HG03354 (cell line): ENCODE data around the gene CISD3.

ENCODE experiments used
- ATAC-seq: cut with Tn5 transposase; IDR thresholded peaks from one replicate; pipeline ENCODE4 v1.9.1; 2021; ENCODE audit warnings: mild to moderate bottlenecking; ENCODE audit not compliant: unreplicated experiment, poor library complexity, severe bottlenecking

Gene CISD3

DNA sequence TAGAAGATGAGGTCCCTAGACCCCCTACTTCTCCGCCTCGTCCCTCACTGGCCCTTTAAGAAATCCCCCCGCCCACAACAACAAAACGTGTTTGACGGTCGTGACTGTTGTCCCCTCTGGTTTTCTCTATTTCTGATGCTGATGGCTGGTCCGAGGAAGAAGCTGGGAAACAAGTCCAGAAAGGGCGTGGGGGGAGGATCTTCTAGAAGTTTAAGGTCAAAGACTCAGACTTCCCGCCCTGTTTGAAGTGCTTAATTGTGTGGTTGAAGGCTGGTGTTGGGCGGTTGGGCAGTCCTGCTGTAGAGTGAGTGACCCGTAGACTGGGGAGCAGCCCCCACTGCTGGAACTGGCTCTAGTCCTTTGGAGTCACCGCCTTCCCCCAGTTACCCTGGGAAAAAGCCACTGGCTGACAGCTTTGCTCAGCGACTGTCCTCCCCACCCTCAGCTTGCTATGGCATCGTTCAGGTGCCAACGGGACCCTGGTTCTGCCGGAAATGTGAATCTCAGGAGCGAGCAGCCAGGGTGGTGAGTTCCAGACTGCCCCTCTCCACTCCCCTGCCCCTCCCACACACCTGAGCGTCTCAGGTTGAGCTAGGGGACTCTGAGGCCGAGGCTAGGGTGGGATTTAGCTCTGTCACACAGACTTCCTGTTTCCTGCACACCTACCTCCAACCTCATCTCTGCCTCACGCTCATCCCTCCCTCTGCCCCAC is 23.5 kb upstream of the CISD3 start:
- ATAC-seq: no peak

DNA sequence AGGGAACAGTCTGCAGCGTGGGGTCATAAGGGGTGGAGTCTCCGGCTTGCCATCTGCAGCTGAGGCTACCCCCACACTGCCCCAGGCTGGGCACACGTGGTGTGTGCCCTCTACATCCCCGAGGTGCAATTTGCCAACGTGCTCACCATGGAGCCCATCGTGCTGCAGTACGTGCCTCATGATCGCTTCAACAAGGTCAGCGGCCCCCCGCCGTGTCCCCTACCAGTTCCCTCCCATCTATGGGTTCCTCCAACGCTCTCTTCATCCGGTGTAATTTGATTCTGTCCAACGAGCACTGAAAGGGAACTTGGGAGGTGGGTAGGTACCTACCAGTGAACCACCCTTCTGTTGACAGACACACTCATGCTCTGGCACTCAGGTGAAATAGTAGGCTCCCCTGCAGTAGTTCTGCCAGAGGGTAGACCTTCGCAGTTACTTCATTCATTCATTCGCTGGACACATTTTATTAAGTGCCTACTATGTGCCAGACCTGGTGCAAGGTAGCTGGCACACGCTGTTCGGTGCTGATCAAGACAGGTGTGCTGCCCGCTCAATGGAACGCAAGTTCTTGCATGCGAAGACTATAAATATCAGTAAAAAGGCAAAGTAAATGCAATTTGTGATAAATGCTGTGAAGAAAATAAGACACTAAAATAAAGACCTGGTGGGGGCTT is 22.3 kb upstream of the CISD3 start:
- ATAC-seq: no peak

DNA sequence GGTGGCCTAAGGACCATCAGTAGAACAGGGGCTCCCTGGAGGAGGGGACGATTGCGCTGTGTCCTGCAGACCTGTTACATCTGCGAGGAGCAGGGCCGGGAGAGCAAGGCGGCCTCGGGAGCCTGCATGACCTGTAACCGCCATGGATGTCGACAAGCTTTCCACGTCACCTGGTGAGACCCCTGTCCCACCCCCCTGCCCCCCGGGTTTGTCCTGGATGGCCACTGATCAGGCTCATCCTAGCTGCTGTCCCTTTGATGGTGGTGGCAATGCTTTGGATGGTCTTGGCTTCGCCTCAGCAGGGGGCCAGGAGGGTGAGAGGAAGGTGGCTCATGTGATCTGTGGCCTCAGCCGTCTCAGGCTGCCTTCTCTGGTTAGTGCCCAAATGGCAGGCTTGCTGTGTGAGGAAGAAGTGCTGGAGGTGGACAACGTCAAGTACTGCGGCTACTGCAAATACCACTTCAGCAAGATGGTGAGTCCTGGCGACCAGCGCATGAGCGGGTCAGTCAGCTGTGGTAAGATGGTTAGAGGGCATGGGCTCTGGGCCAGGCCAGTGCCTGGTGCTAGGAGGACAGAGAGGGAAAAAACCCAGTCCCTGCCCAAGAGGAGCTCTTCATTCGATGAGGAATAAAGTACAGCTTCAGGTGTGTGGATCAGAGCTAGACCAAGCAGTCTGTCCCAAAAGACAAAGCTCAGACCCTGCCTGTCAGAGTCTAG is 20.9 kb upstream of the CISD3 start:
- no peak for ATAC-seq

DNA sequence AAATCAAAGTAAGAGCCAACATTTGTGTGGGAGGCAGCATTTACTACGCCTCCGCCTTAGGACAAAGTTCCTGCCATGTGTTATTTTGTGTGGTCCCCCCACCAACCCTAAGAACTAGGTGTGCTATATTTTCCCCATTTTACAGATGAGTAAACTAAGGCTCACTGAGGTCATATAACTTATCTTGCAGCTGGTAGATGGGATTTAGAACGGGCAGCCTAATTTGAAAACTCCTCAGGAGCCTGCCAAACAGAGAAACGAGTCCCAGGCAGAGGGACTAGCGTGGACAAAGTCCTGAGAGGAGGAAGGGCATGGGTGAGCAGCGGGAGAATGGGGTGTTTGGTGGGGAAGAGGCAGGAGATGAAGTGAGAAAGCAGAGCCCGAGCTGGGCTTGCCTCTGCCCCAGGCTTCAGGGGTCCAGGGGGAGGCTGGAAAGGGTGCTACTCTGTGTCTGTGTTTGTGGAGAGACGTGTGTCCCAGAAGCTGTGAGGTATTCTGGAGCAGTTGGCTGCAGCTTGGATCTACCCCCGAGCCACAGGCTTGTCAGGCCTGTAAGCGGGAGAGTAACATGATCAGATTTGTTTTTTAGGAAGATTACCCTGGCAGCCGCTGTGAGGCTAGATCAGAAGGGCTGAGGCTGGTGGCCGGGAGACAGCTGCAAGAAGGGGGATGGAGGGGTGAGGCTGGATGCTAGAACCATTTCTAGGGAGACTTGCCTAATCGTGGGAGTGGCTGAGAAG is 20.1 kb upstream of the CISD3 start:
- no peak for ATAC-seq

DNA sequence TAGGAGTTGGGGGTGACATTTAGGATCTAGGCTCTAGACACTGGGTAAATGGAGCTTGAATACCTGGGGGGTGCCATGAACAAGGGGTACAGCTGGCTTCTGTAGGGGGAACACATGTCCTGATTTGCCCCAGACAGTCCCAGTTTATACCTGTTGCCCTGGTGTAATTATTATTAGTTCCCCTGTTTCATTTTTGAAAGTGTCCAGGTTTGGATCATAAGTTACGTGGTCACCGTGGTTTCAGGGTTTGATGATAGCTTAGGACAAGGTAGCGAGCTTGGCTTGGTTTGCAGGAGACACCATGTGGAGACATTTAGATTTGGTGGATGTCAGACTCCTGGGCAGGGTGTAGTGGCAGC is 19.6 kb upstream of the CISD3 start:
- ATAC-seq: no peak

DNA sequence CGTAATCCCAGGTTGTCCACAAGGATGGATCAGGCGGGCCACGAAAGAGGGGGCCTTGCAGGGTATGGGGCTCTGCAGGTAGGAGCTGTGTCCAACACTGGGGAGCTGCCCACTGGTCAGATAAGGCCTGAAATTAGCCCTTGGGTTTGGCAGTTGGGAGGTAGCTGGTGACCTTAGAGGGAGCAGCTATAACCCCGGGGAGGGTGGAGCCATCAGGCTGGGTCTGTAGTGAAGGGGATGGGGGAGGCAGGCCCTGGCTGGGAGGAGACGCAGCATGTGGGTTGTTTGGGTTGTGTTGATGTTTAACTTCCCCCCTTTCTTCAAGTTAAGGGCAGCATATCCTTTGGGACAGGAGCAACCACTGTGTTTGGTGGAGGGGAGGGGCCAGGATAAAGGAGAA is 19.2 kb upstream of the CISD3 start:
- no peak for ATAC-seq

DNA sequence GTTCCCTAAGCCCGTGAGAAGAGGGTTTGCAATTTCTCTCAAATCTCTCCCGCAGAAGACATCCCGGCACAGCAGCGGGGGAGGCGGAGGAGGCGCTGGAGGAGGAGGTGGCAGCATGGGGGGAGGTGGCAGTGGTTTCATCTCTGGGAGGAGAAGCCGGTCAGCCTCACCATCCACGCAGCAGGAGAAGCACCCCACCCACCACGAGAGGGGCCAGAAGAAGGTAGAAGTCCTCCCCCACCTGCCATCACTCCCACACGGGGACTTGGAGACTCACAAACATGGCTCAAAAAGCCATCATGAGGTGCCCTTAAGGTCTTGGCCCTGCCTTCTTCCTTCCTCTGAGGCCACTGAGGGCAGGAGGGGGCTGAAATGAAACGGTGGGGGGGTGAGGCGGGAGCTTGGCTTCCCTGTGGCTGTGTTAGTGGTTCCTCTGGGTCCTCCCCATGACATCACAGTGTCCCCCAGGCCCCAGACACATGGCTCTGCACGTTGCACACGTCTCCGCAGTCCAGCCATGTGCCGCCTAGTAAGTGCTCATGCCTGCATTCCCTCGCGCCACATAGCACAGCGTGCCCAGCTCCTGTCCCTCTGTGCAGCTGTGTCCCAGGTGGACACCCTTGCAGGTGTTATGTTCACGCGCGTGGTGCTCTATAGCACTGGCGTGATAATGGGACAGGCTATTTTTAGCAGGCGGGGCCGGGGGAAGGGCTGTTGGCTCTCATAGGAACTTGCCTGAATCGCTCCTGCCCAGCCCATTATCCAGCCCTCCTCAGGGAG is 18.2 kb upstream of the CISD3 start:
- ATAC-seq: no peak

DNA sequence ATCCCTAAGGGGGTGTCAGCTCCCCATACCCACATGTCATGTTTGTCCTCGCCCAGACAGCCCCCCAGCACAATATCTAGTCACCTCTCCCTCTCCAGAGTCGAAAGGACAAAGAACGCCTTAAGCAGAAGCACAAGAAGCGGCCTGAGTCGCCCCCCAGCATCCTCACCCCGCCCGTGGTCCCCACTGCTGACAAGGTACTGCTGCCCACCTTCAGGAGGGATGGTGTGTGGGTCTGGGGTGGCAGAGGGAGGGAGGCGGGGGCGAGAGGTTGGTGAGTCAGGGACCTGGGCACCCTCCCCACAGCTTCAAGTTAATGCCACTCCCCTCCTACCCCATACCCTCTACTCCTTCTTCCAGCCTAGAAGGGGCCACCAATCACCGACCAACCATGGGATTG is 17.5 kb upstream of the CISD3 start:
- no peak for ATAC-seq

DNA sequence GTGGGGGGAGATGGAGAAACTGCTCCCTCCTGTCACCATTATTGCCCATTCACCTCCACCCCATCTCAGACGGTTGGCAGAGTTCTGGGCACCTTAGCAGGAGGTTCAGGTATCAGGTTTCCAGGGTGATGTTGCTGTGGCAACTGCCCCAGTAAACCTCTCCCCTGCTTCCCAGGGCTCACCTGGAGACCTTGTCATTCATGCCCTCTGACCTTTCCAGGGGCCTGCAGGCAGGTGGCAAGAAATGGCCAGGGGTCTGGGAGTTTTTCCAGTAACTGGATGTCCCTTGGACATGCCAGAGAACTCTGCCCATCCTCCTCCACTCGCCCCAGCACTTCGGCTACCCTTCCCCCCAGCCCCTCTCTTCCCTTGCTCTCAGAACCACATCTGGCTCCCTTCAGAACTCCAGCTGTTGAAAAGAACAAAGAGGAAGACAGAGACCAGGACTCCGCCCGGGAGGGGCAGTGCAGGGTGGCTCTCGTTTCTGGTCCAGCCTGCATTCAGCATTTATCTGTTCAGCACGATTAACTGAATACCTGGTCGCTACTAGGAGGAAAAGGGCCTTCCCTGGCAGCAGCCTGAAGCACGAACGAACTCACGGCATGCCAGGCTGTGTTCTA is 16.6 kb upstream of the CISD3 start:
- no peak for ATAC-seq

DNA sequence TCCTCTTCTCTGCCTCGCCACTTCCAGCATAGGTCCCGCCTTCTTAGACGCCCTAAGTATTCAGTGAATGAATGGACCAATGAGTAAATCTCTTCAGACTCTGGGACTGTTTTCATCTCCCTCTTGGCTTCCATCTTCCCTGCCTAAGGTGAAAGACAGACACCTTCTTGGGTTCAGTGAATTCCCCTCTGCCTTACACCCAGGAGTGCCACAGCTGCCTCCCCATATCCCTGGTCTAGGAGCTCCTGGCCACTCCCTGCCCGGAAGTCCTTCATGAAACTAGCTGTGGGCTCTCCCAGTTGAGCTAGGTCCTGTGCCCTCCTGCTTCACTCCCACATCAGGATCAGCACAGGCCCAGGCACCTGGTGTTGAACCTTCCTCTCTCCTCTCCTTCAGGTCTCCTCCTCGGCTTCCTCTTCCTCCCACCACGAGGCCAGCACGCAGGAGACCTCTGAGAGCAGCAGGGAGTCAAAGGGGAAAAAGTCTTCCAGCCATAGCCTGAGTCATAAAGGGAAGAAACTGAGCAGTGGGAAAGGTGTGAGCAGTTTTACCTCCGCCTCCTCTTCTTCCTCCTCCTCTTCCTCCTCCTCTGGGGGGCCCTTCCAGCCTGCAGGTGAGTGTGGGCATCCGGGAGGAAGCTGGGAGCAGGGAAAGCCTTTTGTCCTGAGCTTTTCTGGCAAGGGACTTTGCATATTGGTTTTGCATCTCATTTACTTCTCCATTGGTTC is 14.8 kb upstream of the CISD3 start:
- no peak for ATAC-seq

DNA sequence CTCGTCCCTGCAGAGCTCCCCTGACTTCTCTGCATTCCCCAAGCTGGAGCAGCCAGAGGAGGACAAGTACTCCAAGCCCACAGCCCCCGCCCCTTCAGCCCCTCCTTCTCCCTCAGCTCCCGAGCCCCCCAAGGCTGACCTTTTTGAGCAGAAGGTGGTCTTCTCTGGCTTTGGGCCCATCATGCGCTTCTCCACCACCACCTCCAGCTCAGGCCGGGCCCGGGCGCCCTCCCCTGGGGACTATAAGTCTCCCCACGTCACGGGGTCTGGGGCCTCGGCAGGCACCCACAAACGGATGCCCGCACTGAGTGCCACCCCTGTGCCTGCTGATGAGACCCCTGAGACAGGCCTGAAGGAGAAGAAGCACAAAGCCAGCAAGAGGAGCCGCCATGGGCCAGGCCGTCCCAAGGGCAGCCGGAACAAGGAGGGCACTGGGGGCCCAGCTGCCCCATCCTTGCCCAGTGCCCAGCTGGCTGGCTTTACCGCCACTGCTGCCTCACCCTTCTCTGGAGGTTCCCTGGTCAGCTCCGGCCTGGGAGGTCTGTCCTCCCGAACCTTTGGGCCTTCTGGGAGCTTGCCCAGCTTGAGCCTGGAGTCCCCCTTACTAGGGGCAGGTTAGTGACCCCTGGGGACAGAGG is 13.7 kb upstream of the CISD3 start:
- ATAC-seq: no peak

DNA sequence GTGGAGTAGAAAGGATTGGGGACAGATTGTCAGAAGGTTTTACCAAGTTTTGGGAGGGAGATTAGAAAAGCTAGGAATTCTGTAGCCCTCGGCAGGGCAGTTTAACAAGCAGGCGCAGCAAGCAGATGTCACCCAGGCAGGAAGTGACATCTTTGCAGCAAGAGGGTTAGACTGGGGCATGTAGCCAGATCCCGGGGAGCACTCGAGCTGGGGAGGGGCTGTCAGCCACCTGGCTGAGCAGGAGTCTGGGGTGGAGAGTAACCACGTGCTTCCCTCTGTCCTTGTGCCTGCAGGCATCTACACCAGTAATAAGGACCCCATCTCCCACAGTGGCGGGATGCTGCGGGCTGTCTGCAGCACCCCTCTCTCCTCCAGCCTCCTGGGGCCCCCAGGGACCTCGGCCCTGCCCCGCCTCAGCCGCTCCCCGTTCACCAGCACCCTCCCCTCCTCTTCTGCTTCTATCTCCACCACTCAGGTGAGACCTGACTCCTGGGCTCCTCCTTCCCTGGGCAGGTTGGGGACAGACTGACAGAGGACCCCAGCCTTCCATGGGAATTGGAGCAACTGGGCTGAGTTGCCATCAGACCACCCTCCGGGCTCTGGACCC is 12.9 kb upstream of the CISD3 start:
- no peak for ATAC-seq

DNA sequence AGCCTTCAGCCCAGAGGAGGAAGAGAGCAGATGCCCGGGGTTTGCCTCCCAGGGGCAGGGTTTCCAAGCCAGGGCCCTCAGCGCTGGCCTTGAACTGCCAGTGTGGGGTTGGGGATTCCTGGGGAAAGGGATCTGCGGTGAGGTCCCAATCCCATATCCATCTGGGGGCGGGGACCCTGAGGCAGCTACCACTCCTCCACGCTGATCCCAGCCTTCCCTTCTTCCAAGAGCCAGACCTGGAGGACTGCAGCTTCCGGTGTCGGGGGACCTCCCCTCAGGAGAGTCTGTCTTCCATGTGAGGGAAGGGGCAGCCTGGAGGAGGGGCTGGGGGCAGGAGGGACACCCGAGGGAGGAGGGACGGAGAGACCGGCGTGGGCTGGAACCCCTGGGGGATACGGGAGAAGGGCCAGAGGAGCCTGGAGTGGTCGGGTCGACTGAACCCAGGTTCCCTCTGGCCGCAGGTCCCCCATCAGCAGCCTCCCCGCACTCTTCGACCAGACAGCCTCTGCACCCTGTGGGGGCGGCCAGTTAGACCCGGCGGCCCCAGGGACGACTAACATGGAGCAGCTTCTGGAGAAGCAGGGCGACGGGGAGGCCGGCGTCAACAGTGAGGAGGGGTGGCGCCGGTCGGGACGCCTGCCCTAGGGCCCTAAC is 10.7 kb upstream of the CISD3 start:
- no peak for ATAC-seq

DNA sequence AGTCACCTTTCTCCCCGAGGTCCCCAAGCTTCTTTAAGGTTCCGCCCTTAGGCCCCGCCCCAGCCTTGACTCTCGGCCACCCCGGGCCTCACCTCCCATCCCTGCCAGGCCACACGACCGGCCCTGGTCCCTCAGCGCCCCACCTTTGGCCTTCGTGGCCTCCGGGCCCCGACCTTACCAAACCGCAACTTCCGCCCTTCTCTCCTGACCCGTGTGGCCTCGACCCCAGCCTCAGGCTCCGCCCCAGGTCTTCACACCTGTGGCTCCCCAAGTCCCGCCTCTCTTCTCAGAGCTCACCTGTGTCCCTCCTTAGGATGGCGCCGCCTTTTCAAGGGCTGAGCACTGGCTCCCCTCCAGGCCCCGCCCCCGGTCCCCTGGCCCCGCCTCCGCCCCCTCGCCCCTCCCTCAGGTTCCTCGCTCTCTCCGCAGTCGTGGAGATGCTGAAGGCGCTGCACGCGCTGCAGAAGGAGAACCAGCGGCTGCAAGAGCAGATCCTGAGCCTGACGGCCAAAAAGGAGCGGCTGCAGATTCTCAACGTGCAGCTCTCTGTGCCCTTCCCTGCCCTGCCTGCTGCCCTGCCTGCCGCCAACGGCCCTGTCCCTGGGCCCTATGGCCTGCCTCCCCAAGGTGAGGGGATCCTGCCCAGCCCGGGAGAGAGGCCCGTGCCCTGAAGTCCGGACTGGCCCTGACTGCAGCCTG is 10.0 kb upstream of the CISD3 start:
- no peak for ATAC-seq

DNA sequence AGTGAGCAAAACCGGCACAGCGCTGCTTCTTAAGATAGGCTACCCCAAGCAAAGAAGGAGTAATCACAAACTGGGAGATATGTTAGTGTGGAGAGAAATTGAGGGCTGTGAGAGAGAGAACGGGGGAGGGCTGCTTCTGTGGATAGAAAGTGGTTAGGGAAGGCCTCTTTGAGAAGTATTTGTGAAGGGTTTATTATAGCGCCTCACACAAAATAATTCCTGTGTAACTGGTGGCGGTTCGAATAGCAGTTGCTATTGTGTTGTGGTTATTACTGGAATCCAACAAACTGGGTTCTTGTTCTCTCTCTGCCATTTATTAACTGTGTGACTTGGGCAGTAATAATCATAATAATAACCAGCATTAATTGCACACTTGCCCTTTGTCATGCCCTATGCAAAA is 9.2 kb upstream of the CISD3 start:
- ATAC-seq: no peak

DNA sequence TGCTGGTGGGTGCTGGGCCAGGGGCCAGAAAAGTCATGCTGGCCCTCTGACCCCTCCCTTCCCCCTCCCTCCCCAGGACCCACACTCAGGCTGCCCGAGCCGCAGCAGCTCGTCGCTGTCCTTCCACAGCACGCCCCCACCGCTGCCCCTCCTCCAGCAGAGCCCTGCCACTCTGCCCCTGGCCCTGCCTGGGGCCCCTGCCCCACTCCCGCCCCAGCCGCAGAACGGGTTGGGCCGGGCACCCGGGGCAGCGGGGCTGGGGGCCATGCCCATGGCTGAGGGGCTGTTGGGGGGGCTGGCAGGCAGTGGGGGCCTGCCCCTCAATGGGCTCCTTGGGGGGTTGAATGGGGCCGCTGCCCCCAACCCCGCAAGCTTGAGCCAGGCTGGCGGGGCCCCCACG is 8.3 kb upstream of the CISD3 start:
- no peak for ATAC-seq
